HG03139 (cell line): ENCODE measurements around the gene MYOM1.
"Not testable (repeated sequence)": the region's sequence is repeated elsewhere in the genome, so short reads cannot be mapped to it uniquely, and the experiment has no call there.

Experiments
- ATAC-seq: cut with Tn5 transposase; IDR thresholded peaks from one replicate; pipeline ENCODE4 v1.9.1; 2021; ENCODE audit not compliant: unreplicated experiment

Gene MYOM1

DNA sequence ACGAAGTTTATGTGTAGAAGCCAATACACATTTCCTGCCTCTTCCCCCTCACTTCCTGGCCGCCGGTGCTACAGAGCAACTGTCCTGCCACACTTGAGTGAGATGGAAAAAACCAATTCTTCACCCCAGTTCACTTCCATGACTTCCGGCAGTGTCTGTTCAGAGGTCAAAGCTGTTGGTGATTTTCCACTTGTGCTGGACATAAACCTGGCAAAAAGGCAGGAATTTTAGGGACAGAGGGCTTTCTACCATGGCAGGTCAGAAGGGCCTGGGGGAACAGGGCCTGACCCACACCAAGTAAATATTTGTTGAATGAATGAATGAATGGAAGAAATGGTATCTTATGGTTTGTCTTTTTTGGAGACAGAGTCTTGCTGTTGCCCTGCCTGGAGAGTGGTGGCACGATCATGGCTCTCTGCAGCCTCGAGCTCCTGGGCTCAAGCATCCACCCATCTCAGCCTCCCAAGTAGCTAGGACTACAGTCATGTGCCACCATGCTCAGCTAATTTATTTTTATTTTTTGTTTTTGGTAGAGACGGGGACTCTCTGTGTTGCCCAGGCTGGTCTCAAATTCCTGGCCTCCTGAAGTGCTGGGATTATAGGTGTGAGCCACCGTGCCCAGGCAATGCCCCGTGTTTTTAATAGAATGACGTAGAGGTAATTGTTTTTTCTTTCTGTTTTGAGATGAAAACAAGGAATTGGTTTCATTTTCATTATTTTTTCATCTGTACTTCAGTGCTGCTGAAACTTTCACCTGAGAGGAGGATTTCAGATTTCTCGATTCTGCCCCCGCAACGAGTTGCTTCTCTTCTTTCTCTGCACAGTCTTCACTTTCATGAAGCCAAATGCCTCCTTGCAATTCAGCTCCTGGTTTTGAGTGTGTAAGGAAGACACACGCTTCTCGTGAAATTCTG is 158.8 kb downstream of the MYOM1 start:
- no peak for ATAC-seq

DNA sequence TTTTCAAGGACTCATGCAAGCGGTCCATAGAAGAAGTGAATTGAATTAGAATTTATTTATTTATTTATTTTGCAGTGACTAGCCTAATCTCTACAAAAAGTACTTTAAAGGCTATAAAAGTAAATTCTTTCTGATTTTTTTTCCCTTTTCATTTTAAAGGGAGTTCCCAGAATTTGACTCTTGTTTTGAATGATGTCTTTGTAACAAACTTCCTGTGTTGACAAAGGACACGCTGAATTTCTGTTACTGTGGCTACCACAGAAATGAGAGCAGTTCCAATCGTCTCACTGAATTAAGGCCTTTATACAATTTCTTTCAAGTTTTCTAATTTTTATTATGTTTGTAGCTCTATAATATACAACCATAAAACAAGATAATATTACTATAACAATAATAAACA is 160.5 kb downstream of the MYOM1 start:
- no peak for ATAC-seq

DNA sequence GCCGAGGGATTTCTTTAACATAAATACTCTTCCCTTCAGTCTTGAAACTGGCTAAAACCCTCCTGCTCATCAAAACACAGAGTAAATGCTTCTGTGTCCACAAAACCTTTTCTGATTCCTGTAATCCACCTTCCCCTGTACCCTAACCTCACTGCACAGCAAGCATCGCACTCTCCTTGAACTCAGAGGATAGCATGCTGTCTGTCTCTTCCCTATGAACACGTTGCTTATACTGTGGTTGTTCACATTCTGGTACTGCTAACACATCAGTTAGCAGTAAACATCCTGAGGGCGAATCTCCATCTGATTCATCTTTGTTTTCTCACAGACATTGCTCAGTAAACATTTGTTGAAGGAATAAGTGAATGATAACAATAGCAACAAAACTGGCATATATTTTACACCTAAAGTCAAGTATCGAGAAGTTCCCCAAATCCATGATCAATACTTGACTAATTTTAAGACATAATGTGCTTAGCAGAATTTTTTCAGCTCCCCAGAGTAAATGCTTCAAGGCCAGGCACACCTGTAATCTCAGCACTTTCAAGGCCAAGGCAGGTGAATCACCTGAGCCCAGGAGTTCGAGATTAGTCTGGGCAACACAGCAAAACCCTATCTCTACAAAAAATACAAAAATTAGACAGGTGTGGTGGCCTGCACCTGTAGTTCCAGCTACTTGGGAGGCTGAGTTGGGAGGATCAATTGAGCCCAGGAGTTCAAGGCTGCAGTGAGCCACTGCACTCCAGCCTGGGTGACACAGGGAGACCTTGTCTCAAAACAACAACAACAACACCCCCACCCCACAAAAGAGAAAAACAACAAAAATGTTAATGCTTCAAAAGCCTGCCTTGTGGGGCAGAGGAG is 161.2 kb downstream of the MYOM1 start:
- no peak for ATAC-seq

DNA sequence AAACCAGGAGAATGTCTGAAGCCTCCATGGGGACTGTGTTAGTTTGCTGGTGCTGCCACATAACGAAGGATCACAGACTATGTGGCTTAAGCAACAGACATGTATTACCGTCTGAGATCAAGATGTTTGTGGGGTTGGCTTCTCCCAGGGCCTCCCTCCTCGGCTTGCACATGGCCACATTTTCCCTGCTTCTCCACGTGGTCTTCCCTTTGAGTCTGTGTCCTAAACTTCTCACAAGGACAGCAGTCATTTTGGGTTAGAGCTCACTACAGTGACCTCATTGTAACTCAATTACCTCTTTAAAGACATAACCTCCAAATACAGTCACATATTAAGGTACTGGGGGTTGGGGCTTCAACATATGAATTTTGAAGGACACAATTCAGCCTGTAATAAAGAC is 162.2 kb downstream of the MYOM1 start:
- no peak for ATAC-seq

DNA sequence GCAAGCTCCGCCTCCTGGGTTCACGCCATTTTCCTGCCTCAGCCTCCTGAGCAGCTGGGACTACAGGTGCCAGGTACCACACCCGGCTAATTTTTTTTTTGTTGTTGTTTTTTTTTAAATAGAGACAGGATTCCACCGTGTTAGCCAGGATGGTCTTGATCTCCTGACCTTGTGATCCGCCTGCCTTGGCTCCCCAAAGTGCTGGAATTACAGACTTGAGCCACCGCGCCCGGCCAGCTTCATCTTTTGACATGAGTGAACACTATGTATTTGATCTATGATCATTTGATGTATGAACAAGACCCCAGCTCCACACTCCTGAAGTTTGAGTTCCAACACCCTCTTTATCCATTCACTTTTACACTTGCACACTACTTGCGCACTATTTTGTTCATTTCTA is 163.5 kb downstream of the MYOM1 start:
- no peak for ATAC-seq

DNA sequence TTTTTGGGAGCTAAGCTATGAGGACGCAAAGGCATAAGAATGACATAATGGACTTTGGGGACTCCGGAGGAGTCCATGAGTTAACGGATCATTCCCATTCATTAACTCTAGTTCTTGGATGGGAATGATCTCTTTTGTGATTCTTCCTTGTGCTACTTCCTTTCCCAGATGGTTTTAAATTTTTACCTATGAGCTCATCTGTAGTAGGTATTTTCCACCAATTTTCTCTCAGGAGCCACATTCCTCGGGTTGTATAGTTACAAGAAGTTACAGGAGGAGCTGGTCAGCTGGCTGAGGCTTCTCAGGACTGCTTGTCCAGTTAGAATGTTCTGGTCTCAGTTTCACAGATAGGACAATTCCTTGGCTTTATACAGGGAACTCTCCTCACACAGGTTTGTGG is 164.0 kb downstream of the MYOM1 start:
- ATAC-seq = no peak

DNA sequence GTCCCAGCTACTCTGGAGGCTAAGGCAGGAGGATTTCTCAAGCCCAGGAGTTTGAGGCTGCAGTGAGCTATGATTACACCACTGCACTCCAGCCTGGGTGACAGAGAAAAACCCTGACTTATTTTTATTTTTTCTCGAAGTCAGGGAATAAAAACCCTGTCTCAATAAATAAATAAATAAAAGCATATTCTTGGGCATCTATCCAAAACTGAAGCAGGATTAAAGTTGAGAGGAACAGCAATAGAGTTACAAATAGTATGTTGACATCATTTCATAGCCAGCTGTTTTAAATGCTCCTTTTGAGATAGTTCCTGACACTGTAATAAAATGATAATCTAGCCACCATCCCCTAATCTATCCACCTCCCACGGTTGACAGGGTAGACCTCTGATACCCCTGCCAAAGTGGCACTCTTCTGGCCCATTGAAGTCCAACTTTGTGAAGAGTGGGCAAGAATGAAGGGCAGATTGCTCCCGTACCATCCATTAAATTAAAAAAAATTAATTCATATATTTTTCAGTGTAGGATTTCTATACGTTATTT is 164.5 kb downstream of the MYOM1 start:
- no peak for ATAC-seq

DNA sequence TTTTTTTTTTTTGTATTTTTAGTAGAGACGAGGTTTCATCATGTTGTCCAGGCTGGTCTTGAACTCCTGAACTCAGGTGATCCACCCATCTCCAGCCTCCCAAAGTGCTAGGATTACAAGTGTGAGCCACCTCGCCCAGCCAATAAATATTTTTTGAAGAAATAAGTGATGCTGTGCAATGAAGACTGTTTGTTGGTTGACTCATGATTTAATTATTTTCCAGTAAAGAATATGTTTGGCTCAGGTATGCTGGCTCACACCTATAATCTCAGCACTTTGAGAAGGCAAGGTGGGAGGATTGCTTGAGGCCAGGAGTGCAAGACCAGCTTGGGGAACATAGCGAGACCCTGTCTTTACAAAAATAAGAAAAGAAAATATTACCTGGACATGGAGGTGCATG is 165.0 kb downstream of the MYOM1 start:
- no peak for ATAC-seq

DNA sequence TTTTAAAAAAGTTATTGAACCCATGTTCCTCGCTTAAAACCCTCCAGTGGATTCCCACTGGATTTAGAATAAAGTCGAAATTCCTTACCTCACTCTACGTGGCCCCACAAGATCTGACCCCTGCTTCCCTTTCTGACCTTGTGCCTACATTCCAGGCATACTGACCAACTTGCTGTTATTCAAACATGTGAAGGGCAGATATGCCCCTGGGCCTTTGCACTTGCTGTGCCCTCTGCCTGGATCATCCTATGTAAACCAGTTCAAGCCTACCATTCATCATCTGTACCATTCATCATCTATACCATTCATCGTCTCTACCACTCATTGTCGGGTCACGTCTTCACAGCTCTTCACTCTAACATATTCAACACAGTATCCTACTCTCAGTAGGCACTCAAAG is 165.6 kb downstream of the MYOM1 start:
- no peak for ATAC-seq

DNA sequence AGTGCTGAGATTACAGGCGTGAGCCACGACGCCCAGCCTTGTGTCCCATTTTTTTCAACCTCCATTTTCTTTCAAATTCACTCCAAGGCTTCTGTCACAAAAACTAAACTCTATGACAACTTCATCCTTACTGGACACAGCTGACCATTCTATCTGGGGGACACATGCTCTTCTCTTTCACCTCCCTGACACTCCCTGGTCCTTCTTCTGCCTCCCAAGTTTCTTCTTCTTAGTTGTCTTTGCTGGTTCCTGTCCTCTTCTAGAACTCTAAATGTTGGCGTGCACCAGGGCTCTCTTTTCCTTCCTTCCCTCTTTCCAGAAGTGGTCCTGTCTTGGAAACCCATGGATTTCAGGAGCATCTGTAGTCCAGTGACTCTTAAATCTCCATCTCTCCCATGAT is 166.7 kb downstream of the MYOM1 start:
- no peak for ATAC-seq

DNA sequence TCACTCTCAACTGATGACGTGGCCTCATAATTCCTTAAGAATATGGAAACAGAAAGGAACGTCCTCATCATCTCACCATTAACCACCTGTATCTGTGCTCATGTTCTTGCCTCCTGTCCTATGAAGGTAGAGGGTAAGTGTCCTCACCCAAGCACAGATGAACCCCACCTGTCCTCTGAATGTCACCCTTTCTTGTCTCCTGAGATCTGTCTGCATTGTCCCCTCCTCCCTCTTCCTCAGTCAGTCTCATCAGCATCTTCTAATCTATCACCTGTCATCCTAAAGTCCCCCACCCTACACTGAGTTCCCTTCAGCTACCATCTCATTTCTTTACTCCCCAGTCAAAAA is 167.4 kb downstream of the MYOM1 start:
- no peak for ATAC-seq

DNA sequence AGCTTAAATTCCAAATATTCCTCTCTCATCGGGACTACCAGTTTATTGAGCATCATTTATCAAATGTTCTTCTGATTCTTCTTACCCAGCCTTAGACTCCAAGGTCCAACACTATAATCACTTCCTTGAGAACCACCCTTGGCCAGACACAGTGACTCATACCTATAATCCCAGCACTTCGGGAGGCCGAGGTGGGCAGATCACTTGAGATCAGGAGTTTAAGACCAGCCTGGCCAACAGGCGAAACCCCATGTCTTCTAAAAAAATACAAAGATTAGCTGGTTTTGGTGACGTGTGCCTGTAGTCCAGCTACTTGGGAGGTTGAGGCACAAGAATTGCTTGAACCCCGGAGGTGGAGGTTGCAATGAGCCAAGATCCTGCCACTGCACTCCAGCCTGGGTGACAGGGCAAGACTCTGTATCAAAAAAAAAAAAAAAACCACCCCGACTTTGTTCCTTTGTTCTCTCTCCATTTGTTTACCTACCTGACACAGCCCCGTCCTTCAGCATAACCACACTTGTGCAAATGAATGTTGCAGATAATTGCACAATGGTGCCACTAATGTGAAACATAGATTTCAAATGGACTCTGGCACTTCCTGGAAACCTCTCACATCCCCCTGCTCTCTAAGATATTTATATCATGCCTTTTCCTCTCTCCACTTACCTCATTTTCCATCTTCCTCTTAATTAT is 167.9 kb downstream of the MYOM1 start:
- ATAC-seq = no peak

DNA sequence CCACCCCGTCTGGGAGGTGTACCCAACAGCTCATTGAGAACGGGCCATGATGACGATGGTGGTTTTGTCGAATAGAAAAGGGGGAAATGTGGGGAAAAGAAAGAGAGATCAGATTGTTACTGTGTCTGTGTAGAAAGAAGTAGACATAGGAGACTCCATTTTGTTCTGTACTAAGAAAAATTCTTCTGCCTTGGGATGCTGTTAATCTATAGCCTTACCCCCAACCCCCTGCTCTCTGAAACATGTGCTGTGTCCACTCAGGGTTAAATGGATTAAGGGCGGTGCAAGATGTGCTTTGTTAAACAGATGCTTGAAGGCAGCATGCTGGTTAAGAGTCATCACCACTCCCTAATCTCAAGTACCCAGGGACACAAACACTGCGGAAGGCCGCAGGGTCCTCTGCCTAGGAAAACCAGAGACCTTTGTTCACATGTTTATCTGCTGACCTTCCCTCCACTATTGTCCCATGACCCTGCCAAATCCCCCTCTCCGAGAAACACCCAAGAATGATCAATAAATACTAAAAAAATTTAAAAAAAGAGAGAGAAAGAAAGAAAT is 169.8 kb downstream of the MYOM1 start:
- not testable (repeated sequence) for ATAC-seq

DNA sequence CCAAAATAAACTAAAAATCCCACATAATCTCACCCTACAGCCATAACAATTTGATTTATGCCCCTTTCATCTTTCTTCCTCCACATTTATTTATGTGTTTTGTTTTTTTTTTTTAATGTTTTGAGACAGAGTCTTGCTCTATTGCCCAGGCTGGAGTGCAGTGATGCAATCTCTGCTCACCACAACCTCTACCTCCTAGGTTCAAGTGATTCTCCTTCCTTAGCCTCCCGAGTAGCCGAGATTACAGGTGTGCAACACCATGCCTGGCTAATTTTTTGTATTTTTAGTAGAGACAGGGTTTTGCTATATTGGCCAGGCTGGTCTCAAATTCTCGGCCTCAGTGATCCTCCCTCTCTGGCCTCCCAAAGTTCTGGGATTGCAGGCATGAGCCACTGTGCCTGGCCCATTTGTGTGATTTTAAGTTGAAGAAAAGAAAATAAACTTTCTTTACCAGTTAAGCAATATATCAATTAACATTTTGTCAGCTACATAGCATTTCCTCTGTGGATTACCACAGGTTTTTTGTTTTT is 170.9 kb downstream of the MYOM1 start:
- no peak for ATAC-seq

DNA sequence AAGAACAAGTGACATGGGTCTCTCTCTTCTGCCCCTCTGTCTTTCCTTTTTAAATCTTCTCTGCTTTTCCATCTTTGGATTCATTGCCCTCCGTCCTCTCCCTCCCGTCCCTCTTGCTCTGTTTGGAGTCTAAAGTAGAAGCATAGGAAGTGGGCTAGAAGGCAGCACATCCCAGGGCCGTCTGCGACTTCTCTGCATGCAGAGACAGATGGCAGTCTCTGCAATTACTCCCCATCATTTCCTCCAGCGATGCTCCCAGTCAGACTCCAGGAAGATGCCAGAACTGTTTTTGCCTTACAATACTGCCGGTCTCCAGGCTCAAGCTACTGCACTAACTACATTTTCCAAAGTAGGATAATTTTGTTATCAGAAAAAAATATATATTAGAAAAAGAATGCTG is 171.6 kb downstream of the MYOM1 start:
- no peak for ATAC-seq

DNA sequence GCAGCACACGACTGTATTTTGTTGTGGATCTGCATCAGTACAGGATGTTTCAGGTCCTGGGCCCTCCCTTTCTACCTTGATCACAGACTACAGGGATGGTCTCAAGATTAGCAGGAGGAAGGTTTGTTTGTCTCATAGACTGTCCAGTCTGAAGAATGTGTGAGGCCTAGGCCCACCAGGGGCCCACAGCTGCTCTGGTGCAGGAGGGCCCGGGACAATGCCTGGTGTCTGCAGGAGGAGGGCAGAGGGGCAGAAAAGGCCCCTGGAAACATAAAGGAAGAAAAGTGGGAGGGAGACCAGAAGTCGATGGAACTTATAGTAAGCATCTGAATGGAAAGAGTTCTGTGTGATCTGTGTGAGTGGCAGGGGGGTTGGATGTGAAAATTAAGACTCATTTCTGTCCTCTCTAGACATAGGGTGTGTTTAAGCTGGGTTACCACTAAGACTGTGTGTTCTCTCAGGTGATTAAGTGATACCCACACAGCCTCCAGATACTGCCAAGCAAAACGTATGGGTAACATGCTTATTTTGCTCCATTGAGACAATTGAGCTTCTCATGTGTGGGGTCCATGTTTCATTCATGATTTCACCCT is 173.5 kb downstream of the MYOM1 start:
- no peak for ATAC-seq

DNA sequence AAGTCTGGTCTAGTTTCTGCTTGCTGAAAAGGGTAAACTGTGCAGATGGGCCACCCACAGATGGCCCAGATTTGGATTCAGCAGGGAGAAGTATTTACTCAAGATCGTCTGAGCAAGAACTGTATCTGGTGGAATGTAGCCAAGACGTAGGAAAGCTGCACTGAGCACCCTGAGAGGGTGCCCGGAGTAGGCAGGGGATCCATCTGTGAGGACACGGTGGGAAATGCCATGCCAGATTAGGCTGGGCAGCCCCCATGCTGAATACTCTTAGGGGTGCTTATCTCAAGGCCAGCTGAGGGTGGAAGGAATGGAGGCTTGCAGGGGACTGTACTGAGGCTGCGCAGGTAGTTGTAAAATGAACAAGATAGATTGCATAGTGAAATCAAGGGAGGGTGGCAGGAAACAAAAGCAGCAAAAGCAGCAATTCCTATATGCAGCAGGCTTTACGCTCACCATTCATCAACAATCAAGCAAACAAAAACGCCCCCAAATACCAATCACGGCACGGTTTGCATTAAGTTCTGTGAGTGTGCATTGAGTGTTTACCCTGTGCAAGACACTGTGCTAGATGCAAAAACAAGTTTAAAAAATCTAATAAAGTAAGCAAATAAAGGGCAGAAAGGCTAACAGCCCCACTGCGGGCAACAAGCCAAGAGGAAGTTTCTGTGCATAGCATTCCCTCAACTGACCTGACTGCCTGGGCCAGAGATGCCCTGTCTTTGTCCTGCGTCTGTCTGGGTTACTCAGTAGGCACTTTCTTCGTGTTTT is 174.7 kb downstream of the MYOM1 start:
- ATAC-seq = no peak

DNA sequence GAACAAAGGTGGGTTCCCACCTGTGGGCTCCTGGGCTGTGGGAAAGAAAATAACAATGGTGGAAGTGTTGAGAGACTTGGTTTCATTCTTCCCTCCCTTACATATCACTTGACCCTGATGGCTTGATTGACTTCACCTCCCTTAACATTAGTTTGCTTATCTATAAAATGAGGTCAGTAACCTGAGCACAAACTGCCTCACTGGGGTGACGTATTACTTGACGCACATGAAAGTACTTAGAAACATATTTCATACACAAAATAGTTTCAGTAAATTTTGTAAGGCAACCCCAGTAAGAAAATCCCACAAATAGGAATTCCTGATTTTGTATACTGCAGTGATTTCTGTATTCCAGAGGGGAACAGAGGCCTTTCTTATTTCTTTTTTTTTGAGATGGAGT is 177.4 kb downstream of the MYOM1 start:
- ATAC-seq = no peak

DNA sequence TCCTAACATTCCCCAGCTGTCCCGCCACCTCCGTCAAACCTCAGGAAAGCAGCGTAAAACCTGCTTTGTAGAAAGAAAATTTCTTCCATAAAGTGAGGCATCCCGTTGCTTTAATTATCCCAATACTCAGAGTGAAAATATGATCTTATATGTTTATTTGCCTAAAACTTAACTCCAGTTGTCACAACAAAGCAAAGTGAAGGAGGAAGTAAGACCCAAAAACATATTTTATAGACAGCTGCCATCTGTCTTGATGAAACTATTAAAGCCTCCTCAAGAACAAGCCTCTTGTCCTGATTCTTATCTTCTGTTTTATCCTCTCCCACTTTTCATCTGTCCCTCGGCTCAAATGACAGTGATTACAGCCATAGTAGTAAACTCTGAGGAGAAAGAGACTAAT is 177.9 kb downstream of the MYOM1 start:
- ATAC-seq = no peak

DNA sequence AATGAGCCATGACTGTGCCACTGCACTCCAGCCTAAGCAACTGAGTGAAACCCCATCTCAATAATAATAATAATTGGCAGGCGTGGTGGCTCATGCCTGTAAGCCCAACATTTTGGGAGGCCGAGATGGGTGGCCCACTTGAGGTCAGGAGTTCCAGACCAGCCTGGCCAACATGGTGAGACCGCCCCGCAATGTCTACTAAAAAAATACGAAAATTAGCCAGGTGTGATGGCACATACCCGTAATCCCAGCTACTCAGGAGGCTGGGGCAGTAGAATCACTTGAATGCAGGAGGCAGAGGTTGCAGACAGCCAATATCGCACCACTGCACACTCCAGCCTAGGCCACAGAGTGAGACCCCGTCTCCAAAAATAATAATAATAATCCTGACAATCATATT is 178.9 kb downstream of the MYOM1 start:
- no peak for ATAC-seq
